Lower leg skin (tissue), 4 donors: ENCODE measurements around the gene SNRPD2. TPM values are rescaled to one million over a fixed set of nuclear protein-coding genes. Genes with fewer than 3 reads are reported as not detected.

ENCODE experiments used
- DNase-seq, 2 donors: peaks; one replicate each; pipeline ENCODE4 v3.0.0-alpha.2; 2019; ENCODE audit warnings: low spot score in 2 of 2
- H3K4me3 ChIP-seq: fragments of 200-600 bp; sonication (generic); 2 replicates; pipeline ENCODE4 v1.5.1; 2017; ENCODE audit warnings: mild to moderate bottlenecking, low read depth; ENCODE audit not compliant: poor library complexity, severe bottlenecking
- POLR2A ChIP-seq, 2 donors: fragments of 450-650 bp; IDR thresholded peaks; one replicate each; pipeline ENCODE4 v1.6.1; 2016 to 2017; ENCODE audit warnings: antibody characterized with exemption in 2 of 2, mild to moderate bottlenecking in 1 of 2, moderate library complexity in 1 of 2
- WGBS, 2 donors: methylation state at CpG; one replicate each; pipeline ENCODE4 v1.1.5; 2018; 5-methylcytosine and 5-hydroxymethylcytosine counted together
- intact Hi-C: fragments of 100-400 bp; cut with DNase I; formaldehyde crosslinking; loops from one replicate; pipeline ENCODE4 v1.15.0; 2023; ENCODE audit warnings: low total_unique reads
- total RNA-seq, 4 donors: library from RNA; depleted of rRNA; stranded (reverse); fragments of >200 nt; gene quantifications; one replicate each; pipeline ENCODE4 v1.1.0, GENCODE V29; 2016
- TF ChIP-seq, protein P1 (sequence below), 3 donors: fragments of 450-650 bp; IDR thresholded peaks; one replicate each; pipeline ENCODE4 v1.5.1; 2016; ENCODE audit warnings: antibody characterized with exemption in 3 of 3, mild to moderate bottlenecking in 3 of 3, moderate library complexity in 2 of 3

Gene SNRPD2
- total RNA-seq, 4 donors from 2014 or later, result 144 to 223 (median 161) TPM

DNA sequence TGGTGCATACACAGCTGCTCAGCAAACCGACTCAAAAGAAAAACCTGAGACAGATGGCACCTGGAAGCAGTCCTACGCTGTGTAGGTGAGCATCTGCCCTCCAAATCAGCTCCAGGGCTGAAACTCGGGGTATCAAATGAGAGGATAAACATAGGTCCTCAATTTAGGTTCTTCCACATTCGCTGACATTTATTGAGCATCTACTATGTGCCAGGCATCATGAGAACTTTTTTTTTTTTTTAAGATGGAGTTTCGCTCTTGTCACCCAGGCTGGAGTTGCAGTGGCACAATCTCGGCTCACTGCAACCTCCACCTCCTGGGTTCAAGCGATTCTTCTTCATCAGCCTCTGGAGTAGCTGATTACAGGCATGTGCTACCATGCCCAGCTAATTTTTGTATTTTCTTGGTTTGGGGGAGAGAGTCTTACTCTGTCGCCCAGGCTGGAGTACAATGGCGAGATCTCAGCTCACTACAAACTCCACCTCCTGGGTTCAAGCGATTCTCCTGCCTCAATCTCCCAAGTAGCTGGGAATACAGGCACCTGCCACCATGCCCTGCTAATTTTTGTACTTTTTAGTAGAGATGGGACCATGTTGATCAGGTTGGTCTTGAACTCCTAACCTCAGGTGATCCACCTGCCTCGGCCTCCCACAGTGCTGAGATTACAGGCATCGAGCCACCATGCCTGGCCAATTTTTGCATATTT lies 14.1 kb upstream of the SNRPD2 start:
- TF ChIP-seq, protein P1, sequence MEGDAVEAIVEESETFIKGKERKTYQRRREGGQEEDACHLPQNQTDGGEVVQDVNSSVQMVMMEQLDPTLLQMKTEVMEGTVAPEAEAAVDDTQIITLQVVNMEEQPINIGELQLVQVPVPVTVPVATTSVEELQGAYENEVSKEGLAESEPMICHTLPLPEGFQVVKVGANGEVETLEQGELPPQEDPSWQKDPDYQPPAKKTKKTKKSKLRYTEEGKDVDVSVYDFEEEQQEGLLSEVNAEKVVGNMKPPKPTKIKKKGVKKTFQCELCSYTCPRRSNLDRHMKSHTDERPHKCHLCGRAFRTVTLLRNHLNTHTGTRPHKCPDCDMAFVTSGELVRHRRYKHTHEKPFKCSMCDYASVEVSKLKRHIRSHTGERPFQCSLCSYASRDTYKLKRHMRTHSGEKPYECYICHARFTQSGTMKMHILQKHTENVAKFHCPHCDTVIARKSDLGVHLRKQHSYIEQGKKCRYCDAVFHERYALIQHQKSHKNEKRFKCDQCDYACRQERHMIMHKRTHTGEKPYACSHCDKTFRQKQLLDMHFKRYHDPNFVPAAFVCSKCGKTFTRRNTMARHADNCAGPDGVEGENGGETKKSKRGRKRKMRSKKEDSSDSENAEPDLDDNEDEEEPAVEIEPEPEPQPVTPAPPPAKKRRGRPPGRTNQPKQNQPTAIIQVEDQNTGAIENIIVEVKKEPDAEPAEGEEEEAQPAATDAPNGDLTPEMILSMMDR (IDR thresholded peaks at IDR 0.05), result no peak
- no peak for TF ChIP-seq POLR2A (IDR thresholded peaks at IDR 0.05)
- intact Hi-C loops, result no loop called here
- no peak for DNase-seq
- 90 to 96% methylated on average over 12 of the region's 12 CpGs for WGBS, 2 donors
- no peak overlapping the region for H3K4me3 ChIP-seq

DNA sequence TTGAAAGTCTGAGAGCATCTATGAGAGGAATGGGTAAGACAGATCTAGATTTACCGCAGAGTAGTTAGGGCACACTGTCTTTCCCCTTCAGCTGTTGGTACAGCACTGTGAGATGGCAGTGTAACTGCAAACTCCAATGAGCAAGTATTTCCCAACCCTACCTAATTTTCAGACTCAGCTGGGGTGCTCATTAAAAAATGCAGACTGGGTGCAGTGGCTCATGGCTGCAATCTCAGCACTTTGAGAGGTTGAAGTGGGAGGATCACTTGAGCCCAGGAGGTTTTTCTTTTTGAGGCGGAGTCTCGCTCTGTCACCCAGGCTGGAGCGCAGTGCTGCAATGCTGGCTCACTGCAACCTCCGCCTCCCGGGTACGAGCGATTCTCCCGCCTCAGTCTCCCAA lies 13.4 kb upstream of the SNRPD2 start:
- no peak for DNase-seq
- TF ChIP-seq POLR2A (IDR thresholded peaks at IDR 0.05), result no peak
- intact Hi-C loops, result no loop called here
- WGBS, 2 donors, result 92 to 95% methylated on average over 9 of the region's 9 CpGs
- no peak overlapping the region for H3K4me3 ChIP-seq

DNA sequence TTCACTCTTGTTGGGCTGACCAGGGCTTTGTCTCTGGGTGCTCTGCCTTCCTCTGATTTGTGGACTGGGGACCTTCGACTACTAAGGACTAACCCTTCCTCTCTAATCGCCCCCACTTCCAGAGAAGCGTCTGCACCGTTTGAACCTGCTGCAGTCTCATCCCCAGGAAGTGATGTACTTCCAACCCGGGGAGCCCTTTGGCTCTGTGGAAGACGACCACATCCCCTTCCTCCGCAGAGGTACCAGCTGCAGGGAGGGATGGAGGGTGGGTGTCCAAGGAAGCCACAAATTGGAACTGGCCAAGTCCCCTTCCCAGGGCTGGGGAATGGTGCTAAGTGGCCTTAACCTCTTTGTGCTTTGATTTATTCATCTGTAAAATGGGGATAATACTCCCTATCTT lies 9.9 kb upstream of the SNRPD2 start:
- no peak for DNase-seq
- WGBS, 2 donors, result 62 to 72% methylated on average over 7 of the region's 7 CpGs
- no peak overlapping the region for H3K4me3 ChIP-seq
- intact Hi-C loops, result no loop called here
- TF ChIP-seq, protein P1 (IDR thresholded peaks at IDR 0.05), result no peak
- TF ChIP-seq POLR2A (IDR thresholded peaks at IDR 0.05), result no peak

DNA sequence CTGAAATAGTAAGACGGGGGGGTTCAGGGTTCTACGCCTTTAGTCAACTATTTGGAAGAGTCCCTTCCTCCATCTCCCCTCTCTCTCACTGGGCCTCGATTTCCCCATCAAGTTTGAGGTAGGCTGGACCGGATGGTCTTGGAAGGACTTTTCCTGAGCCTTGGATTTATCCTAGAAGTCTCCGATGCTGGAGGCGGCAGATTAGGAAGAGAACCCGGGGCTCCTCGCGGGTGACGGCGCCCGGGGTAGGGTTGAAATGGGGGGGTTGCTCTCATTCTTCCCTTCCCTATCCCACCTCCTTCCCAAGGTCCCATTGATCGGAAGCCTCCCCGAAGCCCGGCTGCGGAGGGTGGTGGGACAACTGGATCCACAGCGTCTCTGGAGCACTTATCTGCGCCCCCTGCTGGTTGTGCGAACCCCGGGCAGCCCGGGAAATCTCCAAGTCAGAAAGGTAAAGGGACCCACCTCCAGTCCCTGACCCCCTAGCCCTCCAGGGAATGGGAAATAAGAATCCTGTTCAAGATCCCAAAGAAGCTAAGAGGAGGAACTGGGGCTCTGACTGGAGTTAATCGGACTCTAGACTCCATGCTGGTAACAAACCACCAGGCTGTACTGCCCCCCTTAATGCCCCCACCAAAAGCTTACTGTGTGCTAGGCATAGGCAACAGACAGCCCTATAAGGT lies 1.5 kb upstream of the SNRPD2 start:
- intact Hi-C loops, result no loop called here
- peak; percentile 66 to 97 for DNase-seq
- peak overlapping the region; percentile 62 for H3K4me3 ChIP-seq
- 1 to 2% methylated on average over 22 of the region's 22 CpGs for WGBS, 2 donors
- TF ChIP-seq, protein P1 (IDR thresholded peaks at IDR 0.05), result peak in 1 of 3 donors; percentile 45
- no peak for TF ChIP-seq POLR2A (IDR thresholded peaks at IDR 0.05)

DNA sequence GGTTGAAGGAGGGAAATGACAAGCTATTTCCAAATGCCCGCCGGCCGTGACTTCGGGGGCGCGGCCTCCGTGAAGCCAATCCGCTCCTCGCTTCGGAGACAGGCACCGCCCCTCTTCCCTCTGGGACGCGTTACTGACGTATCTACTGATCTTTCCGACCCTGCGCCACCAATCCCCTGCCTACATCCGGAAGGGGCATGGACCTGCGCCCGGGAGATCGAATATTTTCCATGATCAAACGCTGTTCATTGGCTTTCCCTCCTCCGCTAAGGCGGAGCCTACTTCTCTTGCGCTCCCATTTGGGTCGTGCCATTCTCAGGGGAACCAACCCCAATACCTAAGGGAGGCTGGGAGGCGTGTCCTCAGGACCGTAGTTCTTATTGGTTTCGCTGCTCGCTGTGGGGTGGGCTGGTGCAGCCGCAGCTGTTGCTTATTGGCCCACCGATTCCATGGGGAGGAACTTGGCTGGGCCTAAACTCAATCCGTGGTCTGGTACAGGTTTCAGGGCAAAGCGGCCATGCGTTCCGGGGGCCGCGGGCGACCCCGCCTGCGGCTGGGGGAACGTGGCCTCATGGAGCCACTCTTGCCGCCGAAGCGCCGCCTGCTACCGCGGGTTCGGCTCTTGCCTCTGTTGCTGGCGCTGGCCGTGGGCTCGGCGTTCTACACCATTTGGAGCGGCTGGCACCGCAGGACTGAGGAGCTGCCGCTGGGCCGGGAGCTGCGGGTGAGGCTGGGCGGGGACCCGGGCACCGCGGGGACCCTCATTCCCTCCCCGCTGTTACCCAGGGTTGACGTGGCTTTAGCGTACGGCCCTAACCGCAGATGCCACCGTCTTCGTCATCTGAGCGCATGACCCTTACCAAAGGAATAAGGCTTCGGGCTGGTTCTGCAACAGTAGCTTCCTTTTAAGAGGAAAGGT lies 693 bp upstream of the SNRPD2 start, which contains the start of gene QPCTL:
TSS of gene QPCTL (plus strand) at position 480 of the 919 bp plus-strand sequence. CDS start at position 518, 38 bp downstream.
- peak; percentile 98 to 99 for DNase-seq
- TF ChIP-seq POLR2A (IDR thresholded peaks at IDR 0.05), result no peak
- TF ChIP-seq, protein P1 (IDR thresholded peaks at IDR 0.05), result no peak
- intact Hi-C loops, result no loop called here
- 0 to 1% methylated on average over 49 to 57 of the region's 70 CpGs for WGBS, 2 donors
- H3K4me3 ChIP-seq, result peak within 1 kb of the TSS; percentile 62
